Memory B cell (primary cell): ENCODE data around the gene PRSS33.

Source experiments
- ATAC-seq: fragments of 150-1000 bp; cut with Tn5 transposase; 2 replicates; pipeline ENCODE4 v1.10.0; 2021; ENCODE audit warnings: low read depth, mild to moderate bottlenecking, moderate library complexity
- DNase-seq, 2 donors: peaks; one replicate each; pipeline ENCODE4 v3.0.0; 2022; ENCODE audit warnings: low spot score in 2 of 2
- H3K27ac Mint-ChIP-seq: one replicate; pipeline ENCODE4 v1.8.0; 2022; ENCODE audit warnings: mild to moderate bottlenecking, moderate library complexity, mixed read lengths
- H3K27me3 Mint-ChIP-seq: one replicate; pipeline ENCODE4 v1.8.0; 2022; ENCODE audit warnings: mixed read lengths
- H3K36me3 Mint-ChIP-seq: one replicate; pipeline ENCODE4 v1.8.0; 2022; ENCODE audit warnings: mild to moderate bottlenecking, mixed read lengths
- H3K4me1 Mint-ChIP-seq: one replicate; pipeline ENCODE4 v1.8.0; 2022; ENCODE audit warnings: mixed read lengths
- H3K4me3 Mint-ChIP-seq: one replicate; pipeline ENCODE4 v1.8.0; 2022; ENCODE audit warnings: mild to moderate bottlenecking, moderate library complexity, mixed read lengths
- H3K9me3 Mint-ChIP-seq: one replicate; pipeline ENCODE4 v1.8.0; 2022; ENCODE audit warnings: mixed read lengths

The PRSS33 gene, protein sequence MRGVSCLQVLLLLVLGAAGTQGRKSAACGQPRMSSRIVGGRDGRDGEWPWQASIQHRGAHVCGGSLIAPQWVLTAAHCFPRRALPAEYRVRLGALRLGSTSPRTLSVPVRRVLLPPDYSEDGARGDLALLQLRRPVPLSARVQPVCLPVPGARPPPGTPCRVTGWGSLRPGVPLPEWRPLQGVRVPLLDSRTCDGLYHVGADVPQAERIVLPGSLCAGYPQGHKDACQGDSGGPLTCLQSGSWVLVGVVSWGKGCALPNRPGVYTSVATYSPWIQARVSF

GRCh38 chr16:2787406-2787805 is at the start of gene PRSS33:
Gene PRSS33, minus strand, starts transcription at chr16:2787560. Its CDS starts 1,013 bp downstream, at chr16:2786547.
- Mint-ChIP-seq H3K4me3 (peak within 1 kb of the TSS; percentile 29), H3K27me3 (peaks cover 25% of the 10 kb centered on the region), H3K9me3 (no peaks in the 10 kb centered on the region), H3K36me3 (no peaks in the 10 kb centered on the region), H3K4me1 (peaks cover 9% of the 10 kb centered on the region), H3K27ac (no peak within 1 kb of the TSS)
- no peak for DNase-seq
- ATAC-seq, result no peak

GRCh38 chr16:2836646-2837508 is 49.5 kb upstream of the PRSS33 start:
- ATAC-seq (no peak), DNase-seq (no peak)
- Mint-ChIP-seq H3K4me3 (no peak overlapping the region), H3K27me3 (peaks cover 27% of the 10 kb centered on the region), H3K4me1 (peaks cover 8% of the 10 kb centered on the region), H3K27ac (no peak overlapping the region), H3K36me3 (no peaks in the 10 kb centered on the region), H3K9me3 (no peaks in the 10 kb centered on the region)

- H3K27ac Mint-ChIP-seq, result no peak overlapping the region
- no peaks in the 10 kb centered on the region for H3K9me3 Mint-ChIP-seq
- no peaks in the 10 kb centered on the region for H3K36me3 Mint-ChIP-seq
- H3K4me1 Mint-ChIP-seq, result peaks cover 6% of the 10 kb centered on the region
- H3K4me3 Mint-ChIP-seq, result no peak overlapping the region
- DNase-seq (no peak), ATAC-seq (no peak)
- H3K27me3 Mint-ChIP-seq, result peaks cover 30% of the 10 kb centered on the region
Observed at GRCh38 chr16:2835638-2836493, 48.5 kb upstream of the PRSS33 start.

DNA sequence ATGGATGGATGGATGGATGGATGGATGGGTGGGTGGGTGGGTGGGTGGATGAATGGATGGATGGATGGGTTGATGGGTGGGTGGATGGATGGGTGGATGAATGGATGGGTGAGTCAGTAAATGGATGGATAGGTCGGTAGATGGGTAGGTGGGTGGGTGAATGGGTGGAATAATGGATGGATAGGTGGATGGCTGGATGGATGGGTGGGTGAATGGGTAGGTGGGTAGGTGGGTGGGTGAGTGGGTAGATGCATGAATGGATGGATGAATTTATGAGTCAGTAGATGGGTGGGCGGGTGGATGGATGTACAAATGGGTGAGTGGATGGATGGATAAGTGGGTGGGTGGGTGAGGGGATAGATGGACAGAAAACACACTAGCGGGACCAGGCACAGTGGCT is 47.6 kb upstream of the PRSS33 start:
- no peaks in the 10 kb centered on the region for H3K36me3 Mint-ChIP-seq
- DNase-seq, result no peak
- no peak overlapping the region for H3K4me3 Mint-ChIP-seq
- no peak for ATAC-seq
- H3K27me3 Mint-ChIP-seq, result peaks cover 33% of the 10 kb centered on the region
- H3K9me3 Mint-ChIP-seq, result no peaks in the 10 kb centered on the region
- H3K4me1 Mint-ChIP-seq, result peaks cover 6% of the 10 kb centered on the region
- H3K27ac Mint-ChIP-seq, result no peak overlapping the region

DNA sequence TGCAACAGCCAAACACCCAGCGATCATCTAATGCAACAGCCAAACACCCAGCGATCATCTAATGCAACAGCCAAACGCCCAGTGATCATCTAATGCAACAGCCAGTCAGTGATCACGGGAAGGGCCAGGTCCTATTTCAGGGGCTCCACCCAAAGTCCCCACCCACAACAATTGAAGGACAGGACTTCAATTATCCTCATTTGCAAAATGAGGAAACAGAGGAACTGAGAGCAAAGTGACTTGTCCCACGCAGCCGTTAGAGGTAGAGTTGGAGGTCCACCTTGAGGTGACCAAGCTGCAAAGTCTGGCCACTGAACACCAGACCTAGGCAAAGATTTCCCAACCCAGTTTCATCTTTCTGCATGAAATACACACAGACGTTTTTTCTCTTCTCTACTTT is 46.4 kb upstream of the PRSS33 start:
- H3K9me3 Mint-ChIP-seq, result no peaks in the 10 kb centered on the region
- no peak overlapping the region for H3K4me3 Mint-ChIP-seq
- peaks cover 34% of the 10 kb centered on the region for H3K27me3 Mint-ChIP-seq
- H3K27ac Mint-ChIP-seq, result no peak overlapping the region
- no peak for DNase-seq
- H3K4me1 Mint-ChIP-seq, result peaks cover 6% of the 10 kb centered on the region
- no peaks in the 10 kb centered on the region for H3K36me3 Mint-ChIP-seq
- ATAC-seq, result no peak

DNA sequence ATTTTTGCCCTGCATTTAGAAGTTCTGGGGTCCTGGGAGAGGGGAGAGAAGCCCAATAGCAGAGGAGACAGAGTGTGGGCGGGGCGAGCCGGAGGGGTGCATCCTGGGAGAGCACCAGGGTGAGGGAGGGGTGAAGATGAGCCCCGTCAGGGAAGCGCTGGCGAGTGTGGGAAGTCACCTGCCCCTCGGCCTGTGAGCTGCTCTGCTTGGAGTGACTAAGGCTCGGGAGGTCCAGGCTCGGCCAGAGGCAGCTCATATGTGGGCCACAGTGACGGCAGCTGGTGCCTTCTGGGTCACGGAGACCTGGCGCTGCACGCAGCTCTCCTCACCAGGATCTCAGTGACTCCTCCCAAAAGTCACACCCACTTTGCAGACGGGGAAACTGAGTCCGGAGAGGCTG is 43.8 kb upstream of the PRSS33 start:
- ATAC-seq (no peak), DNase-seq (no peak)
- Mint-ChIP-seq H3K4me3 (no peak overlapping the region), H3K9me3 (no peaks in the 10 kb centered on the region), H3K27me3 (peaks cover 30% of the 10 kb centered on the region), H3K27ac (no peak overlapping the region), H3K4me1 (no peaks in the 10 kb centered on the region), H3K36me3 (no peaks in the 10 kb centered on the region)

GRCh38 chr16:2830355-2830695 is 43.0 kb upstream of the PRSS33 start:
- H3K27me3 Mint-ChIP-seq, result peaks cover 27% of the 10 kb centered on the region
- no peaks in the 10 kb centered on the region for H3K9me3 Mint-ChIP-seq
- no peak overlapping the region for H3K27ac Mint-ChIP-seq
- ATAC-seq (no peak), DNase-seq (no peak)
- H3K4me1 Mint-ChIP-seq, result no peaks in the 10 kb centered on the region
- no peak overlapping the region for H3K4me3 Mint-ChIP-seq
- H3K36me3 Mint-ChIP-seq, result no peaks in the 10 kb centered on the region

GRCh38 chr16:2829501-2830354 is 42.4 kb upstream of the PRSS33 start, which contains the start of gene ZG16B:
Gene ZG16B, plus strand, starts transcription at chr16:2830303. Its CDS starts 139 bp downstream, at chr16:2830442.
- Mint-ChIP-seq H3K4me3 (no peak within 1 kb of the TSS), H3K4me1 (no peaks in the 10 kb centered on the region), H3K27me3 (peaks cover 24% of the 10 kb centered on the region), H3K27ac (no peak within 1 kb of the TSS), H3K36me3 (no peaks in the 10 kb centered on the region), H3K9me3 (no peaks in the 10 kb centered on the region)
- DNase-seq, result no peak
- no peak for ATAC-seq

DNA sequence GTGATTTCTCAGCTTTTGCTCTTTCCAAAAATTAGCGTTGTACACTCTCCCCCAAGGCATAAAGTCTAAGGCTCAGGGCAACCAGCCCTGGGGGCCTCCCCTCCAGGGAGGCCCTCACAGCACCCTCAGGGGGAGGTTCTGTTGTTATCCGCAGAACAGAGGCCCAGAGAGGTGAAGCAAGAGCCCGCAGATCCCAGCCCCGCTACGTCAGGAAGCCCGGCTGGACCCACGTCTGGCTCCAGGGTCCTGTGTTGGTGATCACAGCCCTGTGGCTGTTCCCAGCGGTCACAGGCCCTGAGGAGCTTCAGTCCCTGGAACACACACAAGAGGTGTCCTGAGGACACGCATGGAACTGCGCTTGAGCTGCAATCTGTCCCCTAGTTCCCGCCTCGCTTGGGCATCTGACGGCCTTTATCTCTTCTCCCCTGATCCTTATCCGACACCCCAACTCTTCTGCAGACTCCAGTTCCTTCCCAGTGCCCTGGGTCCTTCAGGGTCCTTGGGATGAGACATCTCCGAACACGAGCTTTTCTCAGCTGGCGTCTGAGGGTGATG is 41.6 kb upstream of the PRSS33 start:
- H3K4me3 Mint-ChIP-seq, result no peak overlapping the region
- H3K27ac Mint-ChIP-seq, result no peak overlapping the region
- no peak for ATAC-seq
- DNase-seq, result no peak
- H3K4me1 Mint-ChIP-seq, result no peaks in the 10 kb centered on the region
- H3K36me3 Mint-ChIP-seq, result no peaks in the 10 kb centered on the region
- peaks cover 22% of the 10 kb centered on the region for H3K27me3 Mint-ChIP-seq
- H3K9me3 Mint-ChIP-seq, result no peaks in the 10 kb centered on the region

GRCh38 chr16:2828521-2828840 is 41.1 kb upstream of the PRSS33 start:
- no peaks in the 10 kb centered on the region for H3K4me1 Mint-ChIP-seq
- H3K27ac Mint-ChIP-seq, result no peak overlapping the region
- H3K4me3 Mint-ChIP-seq, result no peak overlapping the region
- H3K27me3 Mint-ChIP-seq, result peaks cover 22% of the 10 kb centered on the region
- DNase-seq (no peak), ATAC-seq (no peak)
- no peaks in the 10 kb centered on the region for H3K36me3 Mint-ChIP-seq
- H3K9me3 Mint-ChIP-seq, result no peaks in the 10 kb centered on the region

GRCh38 chr16:2827831-2828520 is 40.6 kb upstream of the PRSS33 start:
- Mint-ChIP-seq H3K27ac (no peak overlapping the region), H3K27me3 (peaks cover 21% of the 10 kb centered on the region), H3K9me3 (no peaks in the 10 kb centered on the region), H3K36me3 (no peaks in the 10 kb centered on the region), H3K4me3 (no peak overlapping the region), H3K4me1 (no peaks in the 10 kb centered on the region)
- DNase-seq (no peak), ATAC-seq (no peak)

GRCh38 chr16:2827374-2827791 is 40.0 kb upstream of the PRSS33 start:
- no peak for ATAC-seq
- no peaks in the 10 kb centered on the region for H3K9me3 Mint-ChIP-seq
- no peaks in the 10 kb centered on the region for H3K4me1 Mint-ChIP-seq
- no peak overlapping the region for H3K4me3 Mint-ChIP-seq
- H3K36me3 Mint-ChIP-seq, result no peaks in the 10 kb centered on the region
- peaks cover 15% of the 10 kb centered on the region for H3K27me3 Mint-ChIP-seq
- H3K27ac Mint-ChIP-seq, result no peak overlapping the region
- no peak for DNase-seq
